Measurements from ENCODE around the gene DPYSL4. TPM values are rescaled to one million over a fixed set of nuclear protein-coding genes. Genes with fewer than 3 reads are reported as not detected.
A peak's percentile ranks its signal among the peaks of the same experiment; 100 is the strongest.

Gene DPYSL4
- total RNA-seq, 3 donors from 2014 or later (not counting 1 experiment from before 2014, with no cell fraction given): 0.40 to 1.3 (median 1.0) TPM

DNA sequence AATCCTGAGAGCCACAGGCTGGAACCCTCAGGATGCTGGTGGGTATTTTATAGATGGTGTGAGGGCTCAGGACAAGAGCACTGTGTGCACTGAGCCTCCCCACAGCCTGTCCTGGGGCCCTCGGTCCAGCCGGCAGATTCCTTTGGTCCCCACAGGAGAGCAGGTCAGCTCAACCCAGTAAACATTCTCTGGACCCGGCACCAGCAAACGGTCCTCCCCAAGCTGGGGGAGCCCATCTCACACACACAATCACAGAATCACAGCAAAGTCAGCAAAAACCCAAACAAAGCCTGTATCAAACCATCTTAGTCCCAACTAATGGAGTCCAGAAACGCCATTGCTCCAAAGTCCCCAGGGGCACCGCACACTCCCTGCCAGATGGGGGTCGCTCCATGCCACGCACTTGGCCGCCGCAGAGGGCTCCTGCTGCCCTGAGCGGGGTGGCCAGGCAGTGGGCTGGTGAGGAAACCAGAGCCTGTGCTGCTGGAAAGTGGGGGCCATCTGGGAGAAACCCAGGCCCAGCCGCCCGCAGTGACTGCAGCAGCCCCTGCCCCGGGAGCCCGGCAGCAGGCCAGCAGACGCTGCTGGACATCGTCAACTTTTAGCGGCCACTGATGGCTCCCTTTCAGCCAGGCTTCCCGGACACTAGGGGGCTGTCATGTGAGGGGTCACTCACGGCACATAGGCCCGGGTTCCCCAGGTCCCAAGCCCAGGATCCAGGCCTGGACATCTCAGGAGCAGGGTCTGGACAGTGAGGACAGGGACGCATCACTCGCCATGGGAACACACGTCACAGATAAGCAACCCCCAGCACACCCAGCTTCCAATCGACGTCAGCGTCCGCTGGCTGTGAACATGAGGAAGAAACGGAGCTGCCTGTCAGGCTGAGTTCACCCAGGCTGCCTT, 52.6 kb downstream of the DPYSL4 start:
- Mint-ChIP-seq H3K9me3 (no peaks in the 10 kb centered on the region), H3K36me3 (no peaks in the 10 kb centered on the region), H3K4me3 (peak overlapping the region; percentile 22), H3K4me1 (peaks cover 5 to 10% of the 10 kb centered on the region in 2 donors), H3K27ac (no peak overlapping the region), H3K27me3 (ENCODE audit: low read depth in 2 of 2) (no peaks in the 10 kb centered on the region)
- 92% methylated on average over 29 of the region's 29 CpGs for WGBS (ENCODE audit: insufficient coverage)
- ATAC-seq: no peak
- H3K4me3 ChIP-seq (ENCODE audit: low read length): no peak overlapping the region
- H3K36me3 ChIP-seq (ENCODE audit: control insufficient read depth, insufficient read depth, low read length): no peaks in the 10 kb centered on the region
- H3K27ac ChIP-seq (ENCODE audit: low read length): no peak overlapping the region
- no peaks in the 10 kb centered on the region for H3K27me3 ChIP-seq (ENCODE audit: control insufficient read depth, insufficient read depth, low read length)
- no peak for DNase-seq
- TF ChIP-seq, protein P1, sequence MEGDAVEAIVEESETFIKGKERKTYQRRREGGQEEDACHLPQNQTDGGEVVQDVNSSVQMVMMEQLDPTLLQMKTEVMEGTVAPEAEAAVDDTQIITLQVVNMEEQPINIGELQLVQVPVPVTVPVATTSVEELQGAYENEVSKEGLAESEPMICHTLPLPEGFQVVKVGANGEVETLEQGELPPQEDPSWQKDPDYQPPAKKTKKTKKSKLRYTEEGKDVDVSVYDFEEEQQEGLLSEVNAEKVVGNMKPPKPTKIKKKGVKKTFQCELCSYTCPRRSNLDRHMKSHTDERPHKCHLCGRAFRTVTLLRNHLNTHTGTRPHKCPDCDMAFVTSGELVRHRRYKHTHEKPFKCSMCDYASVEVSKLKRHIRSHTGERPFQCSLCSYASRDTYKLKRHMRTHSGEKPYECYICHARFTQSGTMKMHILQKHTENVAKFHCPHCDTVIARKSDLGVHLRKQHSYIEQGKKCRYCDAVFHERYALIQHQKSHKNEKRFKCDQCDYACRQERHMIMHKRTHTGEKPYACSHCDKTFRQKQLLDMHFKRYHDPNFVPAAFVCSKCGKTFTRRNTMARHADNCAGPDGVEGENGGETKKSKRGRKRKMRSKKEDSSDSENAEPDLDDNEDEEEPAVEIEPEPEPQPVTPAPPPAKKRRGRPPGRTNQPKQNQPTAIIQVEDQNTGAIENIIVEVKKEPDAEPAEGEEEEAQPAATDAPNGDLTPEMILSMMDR (IDR thresholded peaks at IDR 0.05): no peak
- no peaks in the 10 kb centered on the region for H3K4me1 ChIP-seq (ENCODE audit: control insufficient read depth, insufficient read depth, low read length)
- intact Hi-C loops (cut with micrococcal nuclease): no loop called here
- no peaks in the 10 kb centered on the region for H3K9me3 ChIP-seq (ENCODE audit: control insufficient read depth, insufficient read depth, low read length)

DNA sequence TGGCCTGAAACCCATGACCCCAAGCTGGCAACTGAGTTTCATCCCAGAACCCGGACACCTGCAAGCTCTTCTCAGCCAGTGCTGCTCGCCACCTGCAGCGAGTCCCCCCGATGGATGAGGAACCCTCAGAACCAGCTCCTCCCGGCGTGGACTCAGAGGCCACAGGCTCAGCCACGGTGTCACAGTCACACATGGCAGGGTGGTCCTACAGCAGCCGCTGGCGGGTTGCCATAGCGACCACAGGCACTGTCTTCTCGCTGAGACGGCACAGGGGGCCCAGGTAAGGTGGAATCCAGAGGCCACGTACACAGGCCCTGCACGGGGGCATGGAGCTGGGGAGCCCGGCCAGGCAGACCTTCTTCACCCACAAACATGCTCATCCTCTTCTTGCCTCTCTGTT, 53.4 kb downstream of the DPYSL4 start:
- Mint-ChIP-seq H3K4me3 (no peak overlapping the region), H3K4me1 (peaks cover 5 to 10% of the 10 kb centered on the region in 2 donors), H3K27ac (no peak overlapping the region), H3K36me3 (no peaks in the 10 kb centered on the region), H3K9me3 (no peaks in the 10 kb centered on the region), H3K27me3 (ENCODE audit: low read depth in 2 of 2) (no peaks in the 10 kb centered on the region)
- H3K4me3 ChIP-seq (ENCODE audit: low read length): no peak overlapping the region
- 85% methylated on average over 15 of the region's 15 CpGs for WGBS (ENCODE audit: insufficient coverage)
- no peak overlapping the region for H3K27ac ChIP-seq (ENCODE audit: low read length)
- intact Hi-C loops (cut with micrococcal nuclease): no loop called here
- H3K4me1 ChIP-seq (ENCODE audit: control insufficient read depth, insufficient read depth, low read length): no peaks in the 10 kb centered on the region
- TF ChIP-seq, protein P1 (IDR thresholded peaks at IDR 0.05): no peak
- no peaks in the 10 kb centered on the region for H3K27me3 ChIP-seq (ENCODE audit: control insufficient read depth, insufficient read depth, low read length)
- DNase-seq: no peak
- H3K9me3 ChIP-seq (ENCODE audit: control insufficient read depth, insufficient read depth, low read length): no peaks in the 10 kb centered on the region
- no peak for ATAC-seq
- H3K36me3 ChIP-seq (ENCODE audit: control insufficient read depth, insufficient read depth, low read length): no peaks in the 10 kb centered on the region

DNA sequence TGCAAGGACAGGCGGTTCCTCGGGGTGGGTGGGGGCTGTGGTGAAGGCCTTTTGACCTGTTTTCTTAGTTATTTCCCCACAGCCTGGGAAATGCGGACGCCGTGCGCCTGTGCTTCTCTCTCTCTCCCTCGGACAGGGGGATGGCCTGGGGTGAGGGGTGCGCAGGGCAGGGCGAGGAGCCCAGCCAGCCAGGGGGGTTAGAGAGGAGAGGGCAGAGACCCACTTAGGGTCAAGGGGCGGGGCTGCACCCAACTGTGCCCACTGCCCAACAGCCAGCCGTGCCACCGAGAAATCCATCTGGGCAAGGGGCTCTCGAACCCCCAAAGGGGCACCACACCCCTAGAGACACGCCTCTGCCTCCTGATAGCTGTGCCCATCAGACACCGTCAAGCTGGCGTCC, 53.8 kb downstream of the DPYSL4 start:
- no peaks in the 10 kb centered on the region for H3K9me3 Mint-ChIP-seq

More for the DNA sequence above, 53.8 kb downstream of the DPYSL4 start:
- no peaks in the 10 kb centered on the region for H3K27me3 Mint-ChIP-seq (ENCODE audit: low read depth in 2 of 2)
- Histone ChIP-seq H3K4me1 (ENCODE audit: control insufficient read depth, insufficient read depth, low read length) (no peaks in the 10 kb centered on the region), H3K4me3 (ENCODE audit: low read length) (no peak overlapping the region), H3K27me3 (ENCODE audit: control insufficient read depth, insufficient read depth, low read length) (no peaks in the 10 kb centered on the region), H3K27ac (ENCODE audit: low read length) (no peak overlapping the region), H3K36me3 (ENCODE audit: control insufficient read depth, insufficient read depth, low read length) (no peaks in the 10 kb centered on the region), H3K9me3 (ENCODE audit: control insufficient read depth, insufficient read depth, low read length) (no peaks in the 10 kb centered on the region)
- H3K36me3 Mint-ChIP-seq: no peaks in the 10 kb centered on the region
- 89% methylated on average over 13 of the region's 16 CpGs for WGBS (ENCODE audit: insufficient coverage)
- no peak overlapping the region for H3K4me3 Mint-ChIP-seq
- DNase-seq (no peak), ATAC-seq (no peak)
- peaks cover 5 to 10% of the 10 kb centered on the region in 2 donors for H3K4me1 Mint-ChIP-seq
- H3K27ac Mint-ChIP-seq: no peak overlapping the region
- TF ChIP-seq, protein P1 (IDR thresholded peaks at IDR 0.05): no peak
- intact Hi-C loops (cut with micrococcal nuclease): no loop called here

Measured in natural killer cell (primary cell).